ENCODE measurements around the gene ROR1.
"Not testable (repeated sequence)": the region's sequence is repeated elsewhere in the genome, so short reads cannot be mapped to it uniquely, and the experiment has no call there.

ROR1 gene

DNA sequence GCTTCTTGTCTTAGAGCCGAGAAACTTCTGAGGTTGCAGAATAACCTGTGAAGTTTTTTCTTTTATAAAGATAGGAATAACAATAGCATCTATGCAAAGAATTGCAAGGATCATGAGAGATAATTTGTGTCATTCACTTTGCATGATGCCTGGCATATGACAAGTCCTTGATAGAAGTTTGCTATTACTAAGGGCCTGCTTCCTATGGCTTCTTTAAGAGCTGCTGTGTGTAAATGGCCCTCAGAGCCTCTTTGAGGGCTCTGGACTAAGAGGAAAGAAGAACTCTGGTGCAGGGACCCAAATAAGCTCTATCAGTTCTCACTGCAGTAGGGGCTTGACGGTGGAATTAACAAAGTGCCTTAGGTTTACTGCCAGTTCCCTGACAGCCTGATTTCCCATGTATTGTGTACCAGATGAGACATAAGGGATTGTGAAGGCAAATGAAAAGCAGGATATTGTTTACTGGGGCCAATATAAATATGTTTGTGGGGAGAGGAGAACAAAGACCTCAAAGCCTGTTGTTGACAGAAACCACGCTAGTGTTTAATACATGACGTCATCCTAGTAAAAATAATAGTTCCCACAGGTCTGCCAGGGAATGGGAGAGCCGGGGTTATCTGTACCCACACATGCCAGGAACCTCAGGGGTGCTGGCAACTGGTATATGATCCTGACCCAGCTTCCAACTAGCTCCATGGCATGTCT, 298.4 kb downstream of the ROR1 start:
- no peak for DNase-seq

DNA sequence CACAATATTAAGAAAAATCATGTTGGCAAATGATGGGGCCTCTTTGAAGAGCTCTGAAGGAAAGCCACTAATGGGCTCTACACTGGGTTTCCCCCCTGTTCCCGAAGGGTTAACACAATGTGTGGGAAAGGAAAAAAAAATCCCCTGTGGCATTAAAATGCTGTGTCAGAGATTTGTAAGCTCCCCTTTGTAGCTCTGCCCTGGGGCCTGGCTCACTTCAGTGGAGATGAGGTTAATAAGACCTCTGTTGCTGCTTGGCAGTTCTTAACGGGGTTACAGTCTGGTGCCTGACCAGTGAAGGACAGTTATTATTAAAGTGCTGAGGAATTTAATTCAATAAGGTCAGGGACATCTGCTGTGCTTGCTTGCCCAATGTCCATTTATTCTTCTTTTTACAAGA, 299.9 kb downstream of the ROR1 start:
- no peak for DNase-seq

DNA sequence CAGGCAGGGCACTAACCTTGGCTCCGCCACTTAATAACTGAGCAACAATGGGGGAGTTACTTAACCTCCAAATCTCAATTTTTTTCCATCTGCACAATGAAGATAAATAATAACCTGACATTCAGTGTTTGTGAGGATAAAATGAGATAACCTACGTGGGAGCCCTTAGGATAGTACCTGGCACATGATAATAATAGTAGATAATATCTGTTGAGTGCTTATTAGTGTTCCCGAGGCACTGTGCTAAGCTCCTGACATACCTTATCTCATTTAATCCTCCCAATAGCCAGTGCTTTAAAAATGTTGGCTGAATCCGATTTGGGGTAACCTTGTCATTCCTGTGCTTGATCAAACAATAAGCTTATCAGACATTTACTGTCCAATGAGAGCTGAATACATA, 300.9 kb downstream of the ROR1 start:
- no peak for DNase-seq

DNA sequence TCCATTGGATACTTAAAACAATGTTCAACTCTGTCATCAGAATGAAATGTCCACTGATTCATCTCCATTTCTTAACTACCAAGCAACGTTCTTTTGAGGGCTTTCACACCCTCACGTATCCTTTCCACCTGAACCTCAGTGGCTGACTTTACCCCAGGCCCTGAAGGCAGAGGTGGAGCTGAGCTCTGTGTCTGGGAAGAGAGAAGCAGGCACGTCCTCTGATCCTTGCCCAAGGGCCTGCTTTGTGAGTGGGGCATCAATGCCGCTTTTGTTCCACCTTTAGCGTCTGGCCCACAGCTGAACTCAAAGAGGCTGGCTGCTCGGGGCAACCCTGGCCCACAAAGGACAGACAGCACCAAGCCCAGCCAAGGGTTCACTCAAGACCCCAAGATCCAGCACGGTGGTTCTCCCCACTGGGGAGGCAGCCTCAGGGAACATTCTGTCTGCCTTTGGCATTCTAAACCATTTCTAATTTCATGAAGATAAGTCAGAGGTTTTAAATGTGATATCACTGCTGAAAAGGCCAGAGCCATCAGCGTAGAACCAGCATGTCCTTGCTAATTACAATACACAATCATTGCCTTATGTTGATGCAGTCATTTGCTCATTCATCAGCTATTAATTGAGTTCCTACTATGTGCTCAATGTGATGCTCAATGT, 303.6 kb downstream of the ROR1 start:
- DNase-seq: no peak

DNA sequence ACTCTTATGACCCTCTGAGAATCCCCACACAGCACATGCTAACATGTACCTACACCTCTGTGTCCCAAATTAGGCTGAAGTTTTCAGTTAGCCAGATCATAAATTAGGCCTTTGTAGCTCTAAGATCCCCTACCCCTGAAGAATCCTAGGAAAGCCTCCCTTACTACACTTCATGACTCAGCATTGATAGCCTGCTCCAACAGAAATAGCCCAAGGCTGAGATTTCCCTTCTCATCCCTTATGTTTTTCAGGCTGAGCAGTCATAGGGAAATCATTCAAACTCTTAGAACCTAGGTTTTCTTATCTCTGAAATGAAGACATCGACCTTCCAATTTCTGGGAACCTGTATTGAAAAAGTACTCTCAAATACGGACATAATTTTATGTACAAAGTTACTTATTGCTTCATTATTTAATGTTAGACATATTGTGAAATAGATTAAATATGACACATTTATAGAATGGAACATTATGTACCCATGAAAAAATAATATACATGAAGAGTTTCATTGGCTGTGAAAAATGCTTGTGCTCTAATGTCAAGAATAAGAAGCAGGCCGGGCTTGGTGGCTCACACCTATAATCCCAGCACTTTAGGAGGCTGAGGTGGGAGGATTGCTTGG, 307.2 kb downstream of the ROR1 start:
- DNase-seq: no peak

- no peak for DNase-seq
Observed at GRCh38 chr1:64082459-64082858, 308.6 kb downstream of the ROR1 start.

GRCh38 chr1:64084451-64084850, 310.6 kb downstream of the ROR1 start:
- no peak for DNase-seq

- no peak for DNase-seq
Observed at GRCh38 chr1:64087768-64088167, 314.0 kb downstream of the ROR1 start.

DNA sequence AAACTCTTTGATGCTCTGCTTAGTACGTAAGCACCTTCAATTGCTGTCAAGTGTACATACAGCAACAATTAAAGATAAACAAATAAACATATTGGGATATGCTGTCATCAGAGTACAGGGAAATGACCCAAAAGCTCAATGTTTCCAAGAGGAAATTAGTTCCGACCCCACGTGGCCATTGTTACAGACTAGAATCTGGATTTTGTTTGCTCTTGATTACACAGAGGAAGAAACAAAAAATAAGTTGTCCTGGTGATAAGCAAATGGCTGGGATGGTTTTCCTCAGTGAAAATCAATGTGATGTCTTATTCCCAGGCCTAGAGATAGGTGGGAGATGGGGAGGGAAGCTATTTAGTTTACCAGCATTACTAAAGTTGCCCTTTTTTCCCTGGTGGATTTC, 316.6 kb downstream of the ROR1 start:
- DNase-seq: no peak

DNA sequence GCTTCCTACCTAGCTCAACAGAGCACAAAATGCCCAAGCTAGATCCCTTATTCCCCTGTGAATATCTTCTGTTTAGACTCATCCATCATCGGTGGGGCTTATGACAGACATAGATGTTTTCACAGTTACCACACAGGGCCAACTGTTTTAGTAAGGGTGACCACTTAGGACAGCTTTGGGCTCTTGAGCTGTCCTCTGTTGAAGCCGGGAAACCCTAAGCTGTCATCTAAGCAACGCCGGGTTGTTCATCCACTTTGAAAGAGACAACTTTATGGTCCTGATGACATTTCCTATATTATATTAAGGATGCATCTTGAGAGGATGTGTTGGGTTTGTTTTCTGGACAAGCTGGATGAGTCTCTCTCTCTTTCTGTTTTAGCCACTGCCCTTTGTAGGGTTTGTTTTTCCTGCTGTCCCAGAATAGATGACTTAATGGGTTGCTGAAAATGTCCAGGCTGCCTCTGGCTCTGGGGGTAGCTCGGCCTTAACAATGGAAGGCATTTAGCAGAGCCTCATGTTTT, 319.1 kb downstream of the ROR1 start:
- DNase-seq: no peak

DNA sequence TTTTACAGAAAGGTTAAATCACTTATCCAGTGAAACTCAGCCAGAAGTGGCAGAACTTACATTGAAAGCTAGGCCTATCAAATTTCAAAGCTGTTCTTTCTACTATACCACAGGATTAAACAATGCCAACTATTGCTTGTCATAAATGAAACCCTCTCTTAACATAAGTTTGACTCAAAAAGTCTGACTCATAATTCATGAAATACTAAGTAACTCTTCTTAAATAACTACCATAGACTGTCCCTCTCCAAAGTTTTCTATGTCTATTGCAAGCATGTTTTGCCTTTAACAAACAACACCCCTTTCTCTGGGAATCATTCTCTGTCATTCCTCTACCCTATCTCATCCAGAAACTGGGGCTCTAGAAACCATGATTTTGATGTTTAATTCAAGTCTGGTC, 320.1 kb downstream of the ROR1 start:
- DNase-seq: no peak

DNA sequence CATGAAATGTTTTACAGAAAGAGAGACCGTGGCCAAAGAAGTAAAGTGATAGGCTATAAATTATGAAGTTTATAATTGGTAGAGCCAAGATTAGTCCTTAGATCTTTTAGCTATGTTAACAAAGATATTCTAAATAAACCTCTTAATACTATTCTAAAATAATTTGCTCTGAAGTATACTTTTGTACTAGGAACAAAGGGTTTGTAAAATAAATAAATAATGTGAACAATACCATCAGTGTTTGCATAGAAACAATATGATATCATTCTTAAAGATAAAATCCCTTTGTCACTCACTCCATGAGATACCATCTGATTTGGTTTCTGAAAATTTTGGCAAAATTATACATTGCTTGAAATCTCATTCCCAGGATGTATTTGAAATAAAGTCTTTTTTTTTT, 322.0 kb downstream of the ROR1 start:
- no peak for DNase-seq

DNA sequence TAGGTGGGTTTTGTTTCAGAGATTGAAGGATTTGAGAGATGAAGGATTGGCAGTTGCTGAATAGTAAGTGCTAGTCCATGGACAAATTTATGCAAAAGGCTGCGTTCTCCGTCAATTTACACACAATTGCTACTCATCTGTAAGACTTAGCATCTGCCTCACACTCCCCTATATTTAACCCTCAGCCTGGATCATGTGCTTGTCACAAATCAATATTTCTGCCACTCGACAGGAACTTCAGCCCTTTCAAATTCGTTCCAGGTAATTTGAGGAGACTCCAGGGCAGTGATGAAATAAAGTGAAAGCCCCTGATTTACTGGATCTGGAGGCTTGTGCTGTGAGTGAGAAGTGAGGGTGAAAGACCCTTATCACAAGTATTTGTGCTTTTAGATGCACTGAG, 324.0 kb downstream of the ROR1 start:
- no peak for DNase-seq

DNA sequence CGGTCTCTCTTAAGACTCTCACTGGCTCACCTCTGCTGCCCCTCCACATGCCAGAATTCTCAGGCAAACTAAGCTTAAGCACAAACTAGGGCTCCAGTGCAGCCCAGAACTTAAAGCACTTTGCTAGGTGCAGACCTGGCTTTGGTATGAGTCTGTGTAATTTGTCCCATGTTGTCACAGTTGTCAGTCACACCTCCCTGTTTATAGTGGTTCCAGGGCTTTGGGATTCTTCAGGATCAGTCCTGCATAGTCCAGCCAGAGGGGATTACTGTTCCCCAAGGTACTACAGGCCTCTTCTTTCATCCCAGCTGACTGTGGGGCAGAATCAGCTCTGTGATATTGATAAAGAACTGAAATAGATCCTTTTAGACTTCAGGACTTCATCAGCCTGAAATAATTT, 324.6 kb downstream of the ROR1 start:
- DNase-seq: no peak

GRCh38 chr1:64098846-64099582, 325.2 kb downstream of the ROR1 start:
- no peak for DNase-seq

- DNase-seq: no peak
Observed at GRCh38 chr1:64100791-64101190, 327.0 kb downstream of the ROR1 start.

DNA sequence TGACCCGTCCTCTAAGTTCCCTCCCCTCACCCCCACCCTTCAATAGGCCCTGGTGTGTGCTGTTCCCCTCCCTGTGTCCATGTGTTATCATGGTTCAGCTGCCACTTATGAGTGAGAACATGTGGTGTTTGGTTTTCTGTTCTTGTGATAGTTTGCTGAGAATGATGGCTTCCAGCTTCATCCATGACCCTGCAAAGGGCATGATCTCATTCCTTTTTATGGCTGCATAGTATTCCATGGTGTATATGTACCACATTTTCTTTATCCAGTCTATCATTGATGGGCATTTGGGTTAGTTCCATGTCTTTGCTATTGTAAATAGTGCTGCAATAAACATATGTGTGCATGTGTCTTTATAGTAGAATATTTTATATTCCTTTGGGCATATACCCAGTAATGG, 330.8 kb downstream of the ROR1 start:
- DNase-seq: not testable (repeated sequence)

DNA sequence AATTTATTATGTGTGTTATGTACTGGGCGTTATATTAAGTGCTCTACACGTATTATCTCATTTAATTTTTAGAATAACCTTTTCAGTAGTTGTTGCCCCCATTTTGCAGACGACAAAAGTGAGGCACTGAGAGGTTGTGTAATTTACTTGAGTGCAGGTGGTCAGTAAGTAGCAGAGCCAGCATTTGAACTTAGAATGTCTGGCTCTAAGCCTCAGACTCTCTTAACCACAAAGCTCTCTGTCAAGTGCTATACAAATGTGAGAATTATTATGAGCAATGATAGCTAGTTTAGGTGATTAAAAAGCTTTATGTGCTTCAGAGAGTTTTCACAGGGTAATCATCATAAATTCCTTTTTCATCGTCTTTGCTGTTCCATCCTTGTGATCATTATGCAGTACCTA, 333.3 kb downstream of the ROR1 start:
- no peak for DNase-seq

DNA sequence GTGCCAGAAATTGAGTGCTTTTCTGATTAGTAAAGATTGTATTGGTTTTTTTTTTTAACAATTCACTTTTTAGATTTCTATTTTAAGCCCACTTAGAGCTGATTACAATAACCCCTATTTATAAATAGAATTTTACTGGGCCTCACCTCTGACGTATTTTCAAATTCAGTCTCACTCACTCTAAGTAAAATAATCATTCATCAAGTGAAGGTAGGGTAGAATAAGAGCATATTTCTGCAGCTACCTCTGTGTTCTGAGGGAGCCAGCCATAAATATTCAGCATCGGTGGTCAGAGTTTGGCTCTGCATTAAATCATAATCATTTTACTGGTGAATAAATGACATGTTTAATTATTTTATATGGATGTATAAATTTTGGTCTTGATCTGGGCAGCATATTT, 333.8 kb downstream of the ROR1 start:
- no peak for DNase-seq

DNA sequence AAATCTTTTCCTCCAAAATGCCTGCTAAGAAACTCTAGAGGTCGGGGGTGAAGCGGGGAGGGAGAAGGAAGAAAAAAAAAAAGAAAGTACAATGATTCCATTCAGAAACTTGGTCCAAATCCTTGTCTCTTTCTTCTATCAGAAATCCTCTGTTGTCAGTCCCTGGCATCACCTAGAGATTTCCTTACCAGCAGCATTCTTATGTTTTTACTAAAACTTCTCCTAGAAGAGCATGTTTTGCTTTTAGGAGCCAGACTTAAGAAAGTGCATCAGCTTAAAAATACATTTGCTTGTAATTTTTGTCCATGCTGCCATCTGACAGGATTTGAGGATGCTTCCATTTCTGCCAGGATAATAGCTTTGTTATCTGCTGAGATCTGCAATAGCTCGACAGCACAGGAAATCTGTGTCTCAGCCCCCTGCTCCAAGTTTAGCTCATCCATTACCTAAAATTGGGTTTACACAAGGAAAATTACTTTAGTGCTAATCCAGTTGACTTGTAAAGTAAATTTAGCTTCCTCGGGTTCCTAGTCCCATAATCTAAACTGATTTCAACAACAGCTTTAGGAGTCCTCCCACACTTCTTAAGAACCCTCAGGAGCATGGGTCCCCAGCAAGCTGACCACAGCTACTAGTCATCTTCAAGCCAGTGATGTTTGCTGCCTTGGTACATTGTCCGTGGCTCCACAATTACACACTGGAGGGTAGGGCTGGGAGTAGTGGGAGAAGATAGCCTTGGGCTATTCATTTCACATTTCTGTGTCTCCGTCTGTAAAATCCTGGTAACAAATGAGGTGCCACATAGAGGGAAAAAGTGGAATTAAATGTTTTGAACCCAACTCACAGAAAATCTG, 337.3 kb downstream of the ROR1 start:
- DNase-seq: no peak

- no peak for DNase-seq
Observed at GRCh38 chr1:64111787-64112186, 338.0 kb downstream of the ROR1 start.

- DNase-seq: no peak
Observed at GRCh38 chr1:64112281-64112680, 338.5 kb downstream of the ROR1 start.

All from right forelimb (tissue), 1 donor.